Ishikawa (cell line): ENCODE data around the gene AGPS.
A peak's percentile ranks its signal among the peaks of the same experiment; 100 is the strongest.

Source experiments
- CEBPB ChIP-seq: IDR thresholded peaks from 2 replicates; pipeline ENCODE4 v1.6.1; 2012
- CREB1 ChIP-seq: IDR thresholded peaks from 2 replicates; pipeline ENCODE4 v1.6.1; 2012; ENCODE audit warnings: low read depth
- EGR1 ChIP-seq: IDR thresholded peaks from 2 replicates; pipeline ENCODE4 v1.6.1; 2012
- EP300 ChIP-seq: IDR thresholded peaks from 2 replicates; pipeline ENCODE4 v1.6.1; 2012; ENCODE audit warnings: borderline replicate concordance
- FOXM1 ChIP-seq: IDR thresholded peaks from 2 replicates; pipeline ENCODE4 v1.6.1; 2012; ENCODE audit warnings: low read depth, borderline replicate concordance
- NFIC ChIP-seq: IDR thresholded peaks from 2 replicates; pipeline ENCODE4 v1.6.1; 2012
- RAD21 ChIP-seq: IDR thresholded peaks from 2 replicates; pipeline ENCODE4 v1.6.1; 2012; ENCODE audit warnings: low read depth
- TAF1 ChIP-seq: IDR thresholded peaks from 2 replicates; pipeline ENCODE4 v1.6.1; 2012; ENCODE audit warnings: low read depth, mild to moderate bottlenecking
- TCF12 ChIP-seq: IDR thresholded peaks from 2 replicates; pipeline ENCODE4 v1.6.1; 2012; ENCODE audit warnings: low read depth
- TEAD4 ChIP-seq: IDR thresholded peaks from 2 replicates; pipeline ENCODE4 v1.6.1; 2012
- YY1 ChIP-seq: IDR thresholded peaks from 2 replicates; pipeline ENCODE4 v1.6.1; 2012; ENCODE audit warnings: low read depth
- ZBTB7A ChIP-seq: IDR thresholded peaks from 2 replicates; pipeline ENCODE4 v1.6.1; 2012; ENCODE audit warnings: low read depth
- TF ChIP-seq, protein P1 (sequence below): IDR thresholded peaks from 2 replicates; pipeline ENCODE4 v1.6.1; 2012; ENCODE audit warnings: low read depth, mild to moderate bottlenecking
- TF ChIP-seq, protein P2 (sequence below): IDR thresholded peaks from 2 replicates; pipeline ENCODE4 v1.6.1; 2012
- TF ChIP-seq, protein P3 (sequence below): IDR thresholded peaks from 2 replicates; pipeline ENCODE4 v1.6.1; 2012

AGPS gene

GRCh38 chr2:177392373-177393202 is at the start of gene AGPS:
TSS of gene AGPS (plus strand) at chr2:177392773. CDS start at chr2:177392790, 17 bp downstream.
- TF ChIP-seq, protein P1, sequence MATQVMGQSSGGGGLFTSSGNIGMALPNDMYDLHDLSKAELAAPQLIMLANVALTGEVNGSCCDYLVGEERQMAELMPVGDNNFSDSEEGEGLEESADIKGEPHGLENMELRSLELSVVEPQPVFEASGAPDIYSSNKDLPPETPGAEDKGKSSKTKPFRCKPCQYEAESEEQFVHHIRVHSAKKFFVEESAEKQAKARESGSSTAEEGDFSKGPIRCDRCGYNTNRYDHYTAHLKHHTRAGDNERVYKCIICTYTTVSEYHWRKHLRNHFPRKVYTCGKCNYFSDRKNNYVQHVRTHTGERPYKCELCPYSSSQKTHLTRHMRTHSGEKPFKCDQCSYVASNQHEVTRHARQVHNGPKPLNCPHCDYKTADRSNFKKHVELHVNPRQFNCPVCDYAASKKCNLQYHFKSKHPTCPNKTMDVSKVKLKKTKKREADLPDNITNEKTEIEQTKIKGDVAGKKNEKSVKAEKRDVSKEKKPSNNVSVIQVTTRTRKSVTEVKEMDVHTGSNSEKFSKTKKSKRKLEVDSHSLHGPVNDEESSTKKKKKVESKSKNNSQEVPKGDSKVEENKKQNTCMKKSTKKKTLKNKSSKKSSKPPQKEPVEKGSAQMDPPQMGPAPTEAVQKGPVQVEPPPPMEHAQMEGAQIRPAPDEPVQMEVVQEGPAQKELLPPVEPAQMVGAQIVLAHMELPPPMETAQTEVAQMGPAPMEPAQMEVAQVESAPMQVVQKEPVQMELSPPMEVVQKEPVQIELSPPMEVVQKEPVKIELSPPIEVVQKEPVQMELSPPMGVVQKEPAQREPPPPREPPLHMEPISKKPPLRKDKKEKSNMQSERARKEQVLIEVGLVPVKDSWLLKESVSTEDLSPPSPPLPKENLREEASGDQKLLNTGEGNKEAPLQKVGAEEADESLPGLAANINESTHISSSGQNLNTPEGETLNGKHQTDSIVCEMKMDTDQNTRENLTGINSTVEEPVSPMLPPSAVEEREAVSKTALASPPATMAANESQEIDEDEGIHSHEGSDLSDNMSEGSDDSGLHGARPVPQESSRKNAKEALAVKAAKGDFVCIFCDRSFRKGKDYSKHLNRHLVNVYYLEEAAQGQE = no peak
- TF ChIP-seq TEAD4 (peak; percentile 66), FOXM1 (no peak), EP300 (0 out of 2 replicates have a peak, but pooled peaks have one; percentile 15), TAF1 (peak; percentile 87), EGR1 (peak; percentile 50; the same call in 1 of the 2 replicates), TCF12 (peak; percentile 57), ZBTB7A (no peak), YY1 (peak; percentile 89)
- TF ChIP-seq, protein P2, sequence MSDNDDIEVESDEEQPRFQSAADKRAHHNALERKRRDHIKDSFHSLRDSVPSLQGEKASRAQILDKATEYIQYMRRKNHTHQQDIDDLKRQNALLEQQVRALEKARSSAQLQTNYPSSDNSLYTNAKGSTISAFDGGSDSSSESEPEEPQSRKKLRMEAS = peak; percentile 97

DNA sequence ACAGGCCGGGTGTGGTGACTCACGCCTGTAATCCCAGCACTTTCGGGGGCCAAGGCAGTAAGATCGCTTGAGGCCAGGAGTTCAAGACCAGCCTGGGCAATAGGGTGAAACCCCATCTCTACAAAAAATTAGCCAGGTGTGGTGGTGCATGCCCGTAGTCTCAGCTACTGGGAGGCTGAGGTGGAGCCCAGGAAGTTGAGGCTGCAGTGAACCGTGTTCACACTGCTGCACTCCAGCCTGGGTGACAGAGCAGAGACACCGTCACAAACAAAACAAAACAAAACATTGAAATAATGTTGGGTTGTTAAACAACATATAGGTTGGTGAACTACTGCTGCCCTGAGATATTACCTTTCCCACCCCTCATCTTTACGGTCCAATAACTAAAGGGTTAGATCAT is 48.8 kb upstream of the AGPS start:
- TF ChIP-seq TCF12 = no peak
- no peak for TF ChIP-seq RAD21
- TF ChIP-seq NFIC = no peak
- no peak for TF ChIP-seq TAF1
- TF ChIP-seq TEAD4 = no peak
- TF ChIP-seq FOXM1 = no peak
- no peak for TF ChIP-seq YY1
- no peak for TF ChIP-seq CEBPB
- no peak for TF ChIP-seq ZBTB7A
- TF ChIP-seq, protein P2 = no peak
- TF ChIP-seq, protein P1 = no peak
- TF ChIP-seq CREB1 = no peak

GRCh38 chr2:177344316-177344715 is 48.3 kb upstream of the AGPS start:
- TF ChIP-seq NFIC (no peak), YY1 (no peak), FOXM1 (no peak), RAD21 (no peak)
- TF ChIP-seq, protein P1 = no peak
- TF ChIP-seq, protein P3, sequence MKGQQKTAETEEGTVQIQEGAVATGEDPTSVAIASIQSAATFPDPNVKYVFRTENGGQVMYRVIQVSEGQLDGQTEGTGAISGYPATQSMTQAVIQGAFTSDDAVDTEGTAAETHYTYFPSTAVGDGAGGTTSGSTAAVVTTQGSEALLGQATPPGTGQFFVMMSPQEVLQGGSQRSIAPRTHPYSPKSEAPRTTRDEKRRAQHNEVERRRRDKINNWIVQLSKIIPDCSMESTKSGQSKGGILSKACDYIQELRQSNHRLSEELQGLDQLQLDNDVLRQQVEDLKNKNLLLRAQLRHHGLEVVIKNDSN = no peak

- TF ChIP-seq TCF12 = no peak
- TF ChIP-seq, protein P1 = no peak
- no peak for TF ChIP-seq RAD21
- TF ChIP-seq TEAD4 = no peak
Measured at GRCh38 chr2:177346192-177346591, 46.4 kb upstream of the AGPS start.
